ENCODE data around the gene SAPCD2.

Gene SAPCD2

GRCh38 chr9:137012694-137013570, 57.4 kb downstream of the SAPCD2 start:
- in situ Hi-C loops (cut with MboI; ENCODE audit: low pct_unique_long_range_greater_than_20kb, low sequenced_read_pairs): no loop called here
- DNase-seq: no peak

Measured in KBM-7 (cell line).